HuH-7 (cell line): ENCODE data around the gene SP8.

Experiments
- DNase-seq: peaks from one replicate; pipeline ENCODE4 v3.0.0; 2011; ENCODE audit warnings: low spot score

SP8 gene

GRCh38 chr7:20793694-20794394 is 7.2 kb upstream of the SP8 start:
- no peak for DNase-seq

GRCh38 chr7:20793248-20793647 is 6.6 kb upstream of the SP8 start:
- DNase-seq = no peak

- DNase-seq = no peak
Measured at GRCh38 chr7:20791538-20792434, 5.1 kb upstream of the SP8 start.

GRCh38 chr7:20790375-20790774 is 3.7 kb upstream of the SP8 start:
- no peak for DNase-seq

- no peak for DNase-seq
Measured at GRCh38 chr7:20788420-20788990, 1.8 kb upstream of the SP8 start.

GRCh38 chr7:20787660-20788419 is 1.2 kb upstream of the SP8 start:
- no peak for DNase-seq

GRCh38 chr7:20786421-20786778 is 286 bp downstream of the SP8 start:
- peak; percentile 70 for DNase-seq

GRCh38 chr7:20786049-20786412 is 655 bp downstream of the SP8 start:
- DNase-seq = no peak

- DNase-seq = peak; percentile 56
Measured at GRCh38 chr7:20785157-20786048, 1.3 kb downstream of the SP8 start.

- peak; percentile 89 for DNase-seq
Measured at GRCh38 chr7:20784388-20785156, 2.1 kb downstream of the SP8 start.

GRCh38 chr7:20783700-20784387 is 2.8 kb downstream of the SP8 start:
- peak; percentile 53 for DNase-seq

- DNase-seq = no peak
Measured at GRCh38 chr7:20783125-20783699, 3.5 kb downstream of the SP8 start.

GRCh38 chr7:20779041-20779440 is 7.6 kb downstream of the SP8 start:
- no peak for DNase-seq

GRCh38 chr7:20778063-20778721 is 8.5 kb downstream of the SP8 start:
- peak; percentile 50 for DNase-seq

- DNase-seq = peak; percentile 45
Measured at GRCh38 chr7:20777377-20778062, 9.2 kb downstream of the SP8 start.

- no peak for DNase-seq
Measured at GRCh38 chr7:20776942-20777341, 9.7 kb downstream of the SP8 start.

- no peak for DNase-seq
Measured at GRCh38 chr7:20776214-20776911, 10.3 kb downstream of the SP8 start.

GRCh38 chr7:20754001-20754400 is 32.7 kb downstream of the SP8 start:
- no peak for DNase-seq
